SH-SY5Y (cell line): ENCODE measurements around the gene TNS3.

Experiments used
- GATA2 ChIP-seq: IDR thresholded peaks from 2 replicates; pipeline ENCODE4 v1.6.1; 2011; ENCODE audit warnings: mild to moderate bottlenecking, low read depth, low read length
- GATA3 ChIP-seq: IDR thresholded peaks from 2 replicates; pipeline ENCODE4 v1.6.1; 2011; ENCODE audit warnings: low read depth, mild to moderate bottlenecking, low read length, moderate library complexity

DNA sequence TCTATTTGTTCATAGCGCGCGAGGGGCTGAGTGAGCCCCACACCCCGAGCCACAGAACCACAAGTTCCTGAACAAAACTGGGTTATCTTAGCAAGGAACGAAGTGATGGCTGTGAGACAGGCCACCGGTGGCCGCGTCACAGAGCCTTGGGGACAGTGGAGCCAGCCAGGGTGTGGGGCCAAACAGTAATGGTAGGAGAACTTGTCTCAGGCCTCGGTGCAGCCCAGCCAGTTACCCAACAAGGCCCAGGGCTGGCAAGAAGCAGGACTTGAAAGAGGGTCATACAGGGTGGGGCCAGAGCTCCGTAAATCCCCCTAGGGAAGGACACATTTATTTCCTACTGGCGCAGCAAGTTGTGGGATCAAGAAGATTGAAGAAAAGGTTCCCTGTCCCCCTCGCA is 39.4 kb upstream of the TNS3 start:
- TF ChIP-seq GATA3 (no peak), GATA2 (no peak)
